Activated naive CD4-positive, alpha-beta T cell (primary cell): ENCODE data around the gene ITIH6.

Source experiments
- DNase-seq, 4 experiments: peaks; one replicate each; lab custom pipeline; 2025; lab: John Stamatoyannopoulos, UW

Gene ITIH6

GRCh38 chrX:54715621-54716020 lies 82.4 kb downstream of the ITIH6 start:
- DNase-seq, result no peak

- DNase-seq, result no peak
Observed at GRCh38 chrX:54714424-54714823, 83.6 kb downstream of the ITIH6 start.

GRCh38 chrX:54711735-54712134 lies 86.3 kb downstream of the ITIH6 start:
- no peak for DNase-seq

GRCh38 chrX:54710920-54711319 lies 87.1 kb downstream of the ITIH6 start:
- no peak for DNase-seq

GRCh38 chrX:54708404-54708803 lies 89.7 kb downstream of the ITIH6 start:
- no peak for DNase-seq
